Breast epithelium (tissue), 3 donors: Measurements from ENCODE around the gene PWWP2B.

Experiments used
- POLR2A ChIP-seq: fragments of 450-650 bp; IDR thresholded peaks from one replicate; pipeline ENCODE4 v1.6.1; 2016; ENCODE audit warnings: antibody characterized with exemption, mild to moderate bottlenecking, moderate library complexity
- POLR2AphosphoS5 ChIP-seq, 3 donors: sonication (generic); formaldehyde crosslinking; IDR thresholded peaks; one replicate each; pipeline ENCODE4 v1.6.1; 2017; ENCODE audit warnings: antibody characterized with exemption in 3 of 3
- TF ChIP-seq, protein P1 (sequence below), 3 donors: fragments of 450-650 bp; IDR thresholded peaks; one replicate each; pipeline ENCODE4 v1.5.1; 2016 to 2017; ENCODE audit warnings: antibody characterized with exemption in 3 of 3, mild to moderate bottlenecking in 3 of 3, moderate library complexity in 3 of 3

DNA sequence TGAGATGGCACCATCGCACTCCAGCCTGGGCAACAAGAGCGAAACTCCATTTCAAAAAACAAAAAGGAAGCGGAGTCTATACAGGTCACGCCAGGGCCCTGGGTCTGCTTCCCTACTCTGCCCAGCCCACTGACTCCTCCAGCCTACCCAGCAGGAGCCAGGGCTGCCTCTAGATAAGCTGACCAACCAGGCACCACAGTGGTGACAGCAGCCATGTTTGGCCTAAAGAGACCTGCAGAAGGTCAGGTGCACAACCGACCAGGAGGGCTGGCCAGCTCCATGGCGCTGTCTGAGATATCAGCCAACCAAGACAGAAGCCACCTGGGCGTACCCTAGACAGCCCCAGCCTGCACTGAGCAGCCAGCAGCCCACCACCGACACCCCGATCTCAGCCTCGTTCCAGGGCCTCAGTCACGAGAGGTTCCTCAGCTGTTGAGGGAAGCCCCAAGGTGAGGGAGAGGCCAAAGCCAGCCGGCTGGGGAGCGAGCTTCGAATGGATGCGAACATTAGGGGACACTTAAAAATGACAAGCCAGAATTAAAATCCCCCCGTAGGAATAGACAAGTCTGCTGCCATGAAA is 24.4 kb upstream of the PWWP2B start:
- TF ChIP-seq, protein P1, sequence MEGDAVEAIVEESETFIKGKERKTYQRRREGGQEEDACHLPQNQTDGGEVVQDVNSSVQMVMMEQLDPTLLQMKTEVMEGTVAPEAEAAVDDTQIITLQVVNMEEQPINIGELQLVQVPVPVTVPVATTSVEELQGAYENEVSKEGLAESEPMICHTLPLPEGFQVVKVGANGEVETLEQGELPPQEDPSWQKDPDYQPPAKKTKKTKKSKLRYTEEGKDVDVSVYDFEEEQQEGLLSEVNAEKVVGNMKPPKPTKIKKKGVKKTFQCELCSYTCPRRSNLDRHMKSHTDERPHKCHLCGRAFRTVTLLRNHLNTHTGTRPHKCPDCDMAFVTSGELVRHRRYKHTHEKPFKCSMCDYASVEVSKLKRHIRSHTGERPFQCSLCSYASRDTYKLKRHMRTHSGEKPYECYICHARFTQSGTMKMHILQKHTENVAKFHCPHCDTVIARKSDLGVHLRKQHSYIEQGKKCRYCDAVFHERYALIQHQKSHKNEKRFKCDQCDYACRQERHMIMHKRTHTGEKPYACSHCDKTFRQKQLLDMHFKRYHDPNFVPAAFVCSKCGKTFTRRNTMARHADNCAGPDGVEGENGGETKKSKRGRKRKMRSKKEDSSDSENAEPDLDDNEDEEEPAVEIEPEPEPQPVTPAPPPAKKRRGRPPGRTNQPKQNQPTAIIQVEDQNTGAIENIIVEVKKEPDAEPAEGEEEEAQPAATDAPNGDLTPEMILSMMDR (IDR thresholded peaks at IDR 0.05), result no peak
- TF ChIP-seq POLR2AphosphoS5 (IDR thresholded peaks at IDR 0.05) (no peak), POLR2A (no peak)
